ENCODE results near the gene CCDC178.
"Not testable (repeated sequence)": the region's sequence is repeated elsewhere in the genome, so short reads cannot be mapped to it uniquely, and the experiment has no call there.

The CCDC178 gene, protein sequence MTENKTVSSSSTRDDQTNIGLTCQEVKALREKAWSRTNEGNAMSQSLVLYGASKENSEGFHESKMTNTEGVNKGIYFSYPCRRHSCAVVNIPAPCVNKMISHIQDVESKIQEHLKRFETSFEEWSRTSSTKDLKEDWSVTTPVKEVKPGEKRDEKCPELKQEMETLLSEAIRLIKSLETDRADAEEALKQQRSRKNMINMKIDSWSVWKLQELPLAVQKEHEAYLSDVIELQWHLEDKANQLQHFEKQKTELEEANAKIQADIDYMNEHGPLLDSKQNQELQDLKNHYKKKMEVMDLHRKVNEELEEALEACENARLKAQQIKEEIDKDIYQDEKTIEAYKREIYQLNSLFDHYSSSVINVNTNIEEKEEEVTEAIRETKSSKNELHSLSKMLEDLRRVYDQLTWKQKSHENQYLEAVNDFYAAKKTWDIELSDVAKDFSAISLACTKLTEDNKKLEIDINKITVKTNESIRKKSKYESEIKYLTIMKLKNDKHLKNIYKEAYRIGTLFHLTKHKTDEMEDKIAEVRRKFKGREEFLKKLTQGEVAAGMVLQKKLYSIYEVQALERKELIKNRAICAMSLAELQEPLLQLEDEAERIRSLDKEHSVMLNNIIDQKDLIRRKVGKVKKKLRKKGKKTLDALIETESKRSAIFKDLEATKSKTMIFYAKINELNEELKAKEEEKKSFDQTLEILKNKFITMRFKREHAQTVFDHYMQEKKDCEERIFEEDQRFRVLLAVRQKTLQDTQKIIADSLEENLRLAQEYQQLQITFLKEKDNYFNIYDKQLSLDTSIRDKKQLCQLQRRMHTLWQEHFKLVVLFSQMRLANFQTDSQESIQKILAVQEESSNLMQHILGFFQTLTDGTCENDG

DNA sequence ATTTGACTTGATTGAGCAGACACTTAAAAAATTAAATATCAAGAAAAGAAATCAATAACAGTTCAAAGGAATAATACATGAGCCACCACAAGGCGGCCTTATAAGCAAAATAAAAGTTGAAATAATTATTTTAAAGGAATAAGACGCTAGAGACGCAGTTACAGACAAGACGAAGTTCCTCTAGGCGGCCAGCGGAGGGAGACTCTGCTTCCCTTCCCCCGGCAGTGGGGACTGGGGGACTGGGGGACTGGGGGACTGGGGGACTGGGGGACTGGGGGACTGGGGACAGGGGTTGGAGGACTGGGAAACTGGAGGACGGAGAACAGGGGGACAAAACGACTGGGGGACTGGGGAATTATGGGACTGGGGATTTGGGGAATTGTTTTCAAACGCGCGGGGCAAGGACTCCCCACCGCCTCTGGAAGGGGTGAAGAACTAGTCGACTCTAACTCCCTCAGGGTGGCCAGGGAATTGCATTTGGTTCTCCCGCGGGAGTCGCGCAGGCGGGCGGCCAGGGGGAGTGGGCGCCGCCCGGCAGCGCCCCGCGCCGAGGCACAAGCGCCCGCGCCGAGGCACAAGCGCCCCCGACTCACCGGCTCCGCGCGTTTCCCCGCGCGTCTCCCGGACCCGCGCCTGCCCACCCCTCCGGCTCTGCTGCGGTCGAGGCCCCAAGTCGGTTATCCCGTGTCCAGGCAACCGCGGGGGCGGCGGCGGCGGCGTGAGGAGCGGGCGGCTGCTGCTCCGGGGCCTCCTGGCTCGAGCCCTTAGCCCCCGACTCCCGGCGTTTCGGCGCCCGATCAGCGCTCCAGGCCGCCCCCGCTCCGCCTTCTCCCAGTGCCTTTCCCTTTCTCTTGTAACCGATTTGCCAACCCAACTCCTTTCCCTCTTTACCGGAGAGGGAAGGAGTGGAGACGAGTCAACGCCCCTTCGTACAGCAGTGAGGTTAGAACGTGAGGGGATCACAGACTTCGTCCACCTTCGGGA, at the start of gene CCDC178:
Gene CCDC178, minus strand, starts transcription at position 662 of the 984 bp plus-strand sequence. CDS start 28,633 bp downstream, outside the sequence.
- DNase-seq (ENCODE audit: low spot score), result peak; percentile 77

DNA sequence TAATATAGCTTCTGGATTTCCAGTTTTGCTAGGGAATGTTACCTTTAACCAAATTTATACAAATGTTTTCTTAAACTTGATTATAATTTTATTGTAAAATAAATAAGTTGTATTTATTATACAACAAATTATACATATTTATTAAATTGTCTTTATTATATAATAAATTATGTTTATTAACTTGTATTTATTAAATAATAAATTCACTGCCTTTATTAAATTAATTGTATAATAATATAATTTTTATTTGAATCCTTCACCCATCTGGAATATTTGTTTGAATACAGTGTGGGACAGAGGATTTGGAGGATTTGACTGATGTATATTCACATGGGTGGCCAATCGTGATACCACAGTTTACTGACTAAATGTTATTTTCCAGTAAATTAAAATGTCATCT, 43.4 kb upstream of the CCDC178 start:
- no peak for DNase-seq (ENCODE audit: low spot score)

DNA sequence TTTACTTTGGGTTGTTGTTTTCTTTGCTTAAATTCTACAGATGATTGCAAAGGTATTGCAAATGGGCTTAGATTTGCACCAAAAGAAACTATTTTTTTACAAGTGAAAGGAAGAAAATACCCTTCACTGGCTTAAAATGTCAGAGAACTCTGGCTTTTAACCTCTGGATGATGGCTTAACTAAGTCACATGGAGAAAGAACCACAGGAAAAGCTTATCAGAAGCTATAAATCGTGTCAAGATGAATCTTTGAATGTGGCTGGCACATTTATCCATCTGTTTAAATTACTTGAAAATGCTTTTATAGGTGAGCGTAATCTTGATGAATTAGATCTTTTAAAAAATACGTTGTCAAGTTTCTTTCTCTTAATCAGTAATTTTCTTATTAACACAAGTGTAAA, 32.0 kb upstream of the CCDC178 start:
- DNase-seq (ENCODE audit: low spot score), result no peak

DNA sequence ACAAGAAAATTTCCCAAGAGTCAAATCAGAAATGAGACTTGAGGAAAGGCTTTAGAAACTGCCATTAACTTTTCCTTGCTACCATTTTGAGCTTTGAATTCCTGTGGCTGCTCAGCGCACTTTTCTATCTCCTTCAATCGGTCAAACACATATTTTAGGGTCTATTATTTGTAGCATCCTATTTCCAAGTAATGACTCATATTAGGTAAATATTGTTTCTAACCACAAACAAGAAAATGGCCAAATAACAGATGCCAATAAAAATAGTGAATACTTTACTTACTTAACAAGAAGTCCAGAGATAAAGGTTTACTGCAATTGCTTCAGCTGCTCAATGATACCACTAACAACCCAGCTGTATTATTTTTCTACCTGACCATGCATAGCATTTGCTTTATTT, 29.7 kb upstream of the CCDC178 start:
- DNase-seq (ENCODE audit: low spot score), result no peak

DNA sequence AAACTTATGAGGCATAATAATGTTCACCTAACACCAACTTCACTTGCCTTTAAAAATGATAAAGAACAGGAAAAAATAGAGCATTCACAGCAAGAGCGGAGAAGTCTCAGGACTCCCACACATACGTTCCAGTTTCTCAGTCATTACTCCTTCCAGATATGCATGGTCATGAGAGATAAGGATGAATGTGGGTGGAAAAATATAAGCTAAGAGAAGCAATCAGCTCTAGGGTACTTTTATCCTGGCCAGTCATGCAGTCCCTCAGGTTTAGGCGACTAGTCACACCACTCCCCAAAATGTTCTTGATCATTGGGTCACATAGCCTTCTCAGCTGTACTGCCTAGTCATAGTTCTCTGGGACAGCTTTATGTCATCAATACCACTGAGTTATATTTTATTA, 29.2 kb upstream of the CCDC178 start:
- DNase-seq (ENCODE audit: low spot score), result no peak

DNA sequence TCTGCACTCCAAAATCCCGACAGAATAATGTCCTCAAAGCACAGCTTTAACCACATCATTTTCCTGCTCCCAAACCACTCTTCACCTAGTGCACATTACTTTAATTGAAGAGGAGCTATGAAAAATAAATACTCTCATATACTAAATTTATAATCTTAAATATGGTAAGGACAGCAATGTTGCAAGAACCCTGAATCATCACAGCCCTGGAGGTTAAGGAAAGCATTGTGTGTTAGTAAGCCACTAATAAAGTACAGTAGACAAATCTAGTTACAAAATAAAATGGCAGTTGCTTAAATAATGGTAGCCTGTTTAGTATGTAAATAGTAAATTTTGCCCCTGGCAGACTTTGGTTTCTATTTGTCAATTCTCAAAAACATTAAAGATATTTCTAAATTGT, 27.0 kb upstream of the CCDC178 start:
- DNase-seq (ENCODE audit: low spot score), result no peak

DNA sequence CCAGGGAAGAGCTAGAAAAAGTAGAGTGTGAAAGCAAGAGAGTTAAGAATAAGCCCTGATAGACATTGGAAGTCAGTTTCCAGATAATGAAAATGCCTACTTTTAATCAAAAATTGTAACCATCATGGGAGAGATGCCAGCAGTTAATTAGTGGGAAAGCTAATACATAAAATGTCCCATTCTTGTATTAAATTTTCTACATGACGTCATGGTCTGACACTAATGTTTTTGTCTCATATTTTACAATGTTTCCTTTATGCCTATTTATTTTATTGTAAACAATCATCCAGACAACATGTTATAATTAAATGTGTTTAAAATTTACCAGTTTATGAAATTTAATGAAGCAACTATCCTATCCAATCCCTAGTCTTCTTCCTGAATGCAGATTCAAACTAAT, 26.3 kb upstream of the CCDC178 start:
- DNase-seq (ENCODE audit: low spot score), result no peak

DNA sequence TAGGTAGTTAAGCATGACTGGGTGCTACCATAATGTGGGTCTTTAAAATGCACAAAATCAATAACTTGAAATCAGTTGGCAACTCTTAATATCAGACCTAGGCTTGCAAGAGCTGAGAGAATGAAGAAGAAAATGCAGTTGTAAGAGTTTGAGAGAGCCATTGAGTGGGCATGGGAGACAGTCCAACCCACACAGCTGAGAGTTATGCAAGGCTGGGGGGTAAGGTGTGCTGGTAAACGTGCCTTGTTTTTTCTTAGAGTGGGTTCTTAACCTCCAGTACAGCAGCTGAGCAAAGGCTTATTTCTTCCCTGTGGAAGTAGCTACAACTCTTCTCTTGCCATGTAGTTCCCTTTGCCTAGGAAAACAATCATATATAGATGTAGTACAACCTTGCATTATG, 20.2 kb upstream of the CCDC178 start:
- DNase-seq (ENCODE audit: low spot score), result no peak

DNA sequence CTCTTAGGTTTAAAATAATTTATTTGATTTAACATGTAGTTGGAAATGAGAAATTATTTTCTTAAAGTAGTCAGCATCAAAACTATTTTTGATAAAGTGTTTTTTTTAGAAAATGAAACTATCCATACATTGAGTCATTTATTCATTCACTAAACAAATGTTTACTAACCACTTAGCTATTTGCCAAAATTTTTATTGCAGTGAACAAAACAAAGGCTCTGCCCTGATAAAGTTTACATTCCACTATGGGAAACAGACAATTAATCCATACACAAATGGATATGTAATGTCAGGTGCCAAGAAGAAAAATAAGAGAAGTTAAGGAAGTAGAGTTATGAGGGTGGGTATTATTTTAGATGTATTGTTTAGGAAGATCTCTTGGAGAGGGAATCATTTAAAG, 19.1 kb upstream of the CCDC178 start:
- no peak for DNase-seq (ENCODE audit: low spot score)

DNA sequence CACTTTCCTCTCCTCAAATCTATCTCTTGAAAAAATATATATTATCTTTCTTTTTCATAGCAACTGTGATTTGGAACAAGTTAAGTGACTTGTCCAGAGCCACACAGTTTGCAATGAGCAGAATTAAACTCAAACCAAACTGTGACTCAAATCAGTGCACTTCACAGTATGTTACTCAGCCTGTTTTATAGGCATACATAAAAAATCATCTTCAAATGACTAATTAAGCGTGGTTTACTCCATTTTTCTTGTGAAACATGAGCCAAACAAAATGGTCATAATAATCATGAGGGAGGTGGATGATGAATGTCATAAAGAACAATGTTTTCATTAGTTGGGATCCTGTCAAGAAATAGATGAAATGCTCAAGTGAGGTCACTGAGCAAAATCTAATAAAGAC, 6.1 kb upstream of the CCDC178 start:
- no peak for DNase-seq (ENCODE audit: low spot score)

DNA sequence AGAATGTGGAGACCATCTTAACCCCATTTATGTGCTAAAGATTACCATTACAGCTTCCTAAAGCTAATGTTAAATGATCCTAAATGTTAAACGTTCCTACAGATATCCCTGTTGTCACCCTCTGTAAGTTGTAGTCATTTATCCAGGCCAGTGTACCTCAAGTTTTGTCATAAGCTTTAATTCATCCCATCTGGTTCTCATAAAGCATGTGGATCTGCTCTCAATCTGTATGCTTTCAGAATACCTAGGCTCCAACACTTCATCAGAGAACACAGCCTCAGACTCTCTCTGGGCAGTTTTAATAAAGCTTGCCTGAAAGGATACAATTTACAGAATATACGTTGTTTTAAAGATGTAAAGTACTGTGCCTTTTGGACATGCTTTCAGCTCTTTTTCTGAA, 4.2 kb upstream of the CCDC178 start:
- no peak for DNase-seq (ENCODE audit: low spot score)

DNA sequence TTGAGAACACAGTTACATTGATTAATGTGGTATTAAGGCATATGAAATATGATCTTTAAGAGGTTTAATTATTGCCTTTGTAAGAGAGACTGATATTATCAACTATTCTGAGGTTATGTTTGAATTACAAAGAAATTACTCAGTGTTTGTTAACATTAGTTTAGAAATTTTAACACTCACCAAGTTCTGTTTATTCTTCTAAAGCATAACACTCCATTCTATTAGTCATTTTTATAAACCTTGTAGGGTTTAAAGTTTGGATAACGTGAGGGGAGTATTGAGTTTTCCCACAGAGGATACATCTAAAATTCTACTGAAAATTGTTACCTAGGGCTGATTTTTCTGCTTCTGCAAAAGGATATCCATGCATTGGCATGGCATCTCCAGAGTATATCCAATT, 7.7 kb downstream of the CCDC178 start:
- DNase-seq (ENCODE audit: low spot score), result no peak

DNA sequence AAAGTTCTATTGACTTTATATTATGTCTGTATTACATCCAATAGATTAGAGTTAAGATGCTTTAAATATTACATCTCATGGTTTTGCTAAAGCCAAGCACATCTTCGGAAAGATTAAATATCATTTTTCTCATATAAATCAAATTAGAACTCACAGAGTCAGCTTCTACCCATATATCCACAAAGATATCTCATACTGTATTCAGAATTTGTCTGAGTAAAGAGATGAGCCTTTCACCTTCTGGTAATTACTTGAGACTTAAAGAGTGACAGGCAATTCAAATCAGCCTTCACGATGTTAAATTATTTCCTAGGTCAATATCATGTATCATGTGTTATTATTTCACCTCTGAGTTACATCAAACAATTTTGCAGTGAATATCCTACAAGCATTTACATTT, 13.0 kb downstream of the CCDC178 start:
- DNase-seq (ENCODE audit: low spot score), result no peak

DNA sequence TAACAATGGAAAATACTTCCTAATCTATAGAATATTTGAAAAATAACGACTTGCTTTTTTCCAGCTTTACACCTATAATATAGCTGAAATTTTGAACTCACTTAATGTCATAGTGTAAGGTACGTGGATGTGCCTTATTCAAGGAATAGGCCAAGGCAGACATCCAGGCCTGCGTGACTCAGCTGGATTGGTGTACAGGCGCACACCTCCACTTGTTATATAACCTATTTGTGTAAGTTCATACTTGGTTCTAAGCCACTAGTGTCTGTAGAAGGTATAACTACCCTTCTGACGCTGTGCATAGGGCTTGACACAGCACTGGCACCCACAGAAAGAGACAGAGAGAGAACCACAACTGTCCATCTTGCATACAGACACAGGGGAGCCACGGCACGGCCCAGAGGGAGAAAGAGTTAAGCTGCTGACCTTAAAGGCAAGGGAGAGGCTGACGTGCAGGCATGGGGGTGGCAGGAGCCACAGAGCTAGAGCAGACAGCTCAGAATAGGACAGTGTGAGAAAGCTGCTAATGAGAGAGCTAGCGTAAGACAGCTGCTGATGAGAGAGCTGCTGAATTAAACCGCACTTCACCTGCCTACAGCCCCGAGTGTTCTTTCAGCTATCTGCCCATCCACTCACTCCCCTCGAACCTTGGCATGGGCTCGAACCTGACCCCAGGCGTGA, 16.1 kb downstream of the CCDC178 start:
- DNase-seq (ENCODE audit: low spot score), result no peak

DNA sequence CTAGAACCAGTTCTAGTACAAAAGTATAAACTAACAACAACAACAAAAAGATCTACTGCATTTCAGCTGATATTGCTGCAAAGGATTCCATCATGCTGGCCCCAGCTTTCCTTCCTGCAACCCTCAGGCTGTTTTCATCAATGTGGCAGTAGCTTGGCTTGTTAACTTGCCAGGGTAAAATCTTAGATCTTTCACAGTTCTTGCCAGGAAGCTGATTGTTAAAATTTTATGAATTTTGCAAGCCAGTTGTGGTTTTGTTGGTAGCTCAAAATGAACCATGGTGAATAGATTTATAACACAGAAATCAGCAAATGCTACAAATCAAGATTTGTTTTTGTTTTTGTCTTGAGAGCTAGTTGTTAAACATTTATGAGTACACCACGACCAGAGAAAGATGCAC, 19.3 kb downstream of the CCDC178 start:
- no peak for DNase-seq (ENCODE audit: low spot score)

DNA sequence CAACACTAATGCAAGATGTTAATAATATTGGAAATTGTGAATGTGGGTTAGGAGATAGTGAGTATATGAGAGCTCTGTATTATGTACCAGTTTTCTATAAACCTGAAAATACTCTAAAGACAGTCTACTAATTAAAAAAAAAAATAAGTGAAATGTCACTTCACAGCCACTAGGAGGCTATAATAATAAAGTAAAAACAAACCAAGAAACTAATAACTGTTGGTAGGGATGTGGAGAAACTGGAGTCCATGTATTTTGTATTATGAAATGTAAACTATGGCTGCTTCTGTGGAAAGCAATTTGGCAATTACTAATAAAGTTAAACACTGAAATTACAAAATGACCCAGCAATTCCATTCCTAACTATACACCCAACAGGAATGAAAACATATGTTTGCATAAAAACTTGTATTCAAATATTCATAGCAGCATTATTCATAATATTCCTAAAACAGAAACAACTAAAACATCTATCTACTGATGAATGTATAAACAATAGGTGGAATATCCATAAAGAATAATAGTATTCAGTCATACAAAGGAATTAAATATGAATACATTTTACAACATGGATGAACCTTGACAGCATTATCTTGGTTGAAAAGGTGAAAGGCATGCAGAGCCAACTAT, 36.2 kb downstream of the CCDC178 start:
- DNase-seq (ENCODE audit: low spot score), result no peak

DNA sequence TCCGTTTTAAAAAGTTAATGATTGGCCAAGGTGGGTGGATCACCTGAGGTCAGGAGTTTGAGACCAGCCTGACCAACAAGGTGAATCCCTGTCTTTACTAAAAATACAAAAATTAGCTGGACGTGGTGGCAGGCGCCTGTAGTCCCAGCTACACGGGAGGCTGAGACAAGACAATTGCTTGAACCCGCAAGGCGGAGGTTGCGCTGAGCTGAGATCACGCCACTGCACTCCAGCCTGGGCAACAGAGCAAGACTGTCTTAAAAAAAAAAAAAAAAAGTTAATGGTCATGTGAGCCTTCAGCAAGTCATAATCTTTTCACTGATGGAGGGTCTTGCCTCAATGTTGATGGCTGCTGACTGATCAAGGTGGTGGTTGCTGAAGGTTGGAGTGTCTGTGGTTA, 41.6 kb downstream of the CCDC178 start:
- not testable (repeated sequence) for DNase-seq (ENCODE audit: low spot score)

DNA sequence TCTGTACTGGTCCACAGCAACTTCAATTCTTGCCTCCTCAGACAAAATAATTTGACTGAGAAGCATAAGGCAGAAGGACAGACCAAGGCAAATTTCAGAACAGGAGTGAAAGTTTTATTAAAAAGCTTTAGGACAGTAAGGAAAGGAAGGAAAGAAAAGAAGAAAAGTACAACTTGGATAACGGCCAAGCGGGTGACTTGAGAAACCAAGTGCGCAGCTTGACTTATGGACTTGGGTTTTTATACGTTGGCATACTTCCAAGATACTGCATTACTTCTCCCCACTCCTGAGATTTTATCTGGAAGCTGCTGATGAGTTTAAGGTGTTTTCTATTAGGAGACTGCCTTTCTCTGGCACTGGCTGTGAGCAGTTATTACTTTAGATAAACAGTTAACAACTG, 64.7 kb downstream of the CCDC178 start:
- no peak for DNase-seq (ENCODE audit: low spot score)

DNA sequence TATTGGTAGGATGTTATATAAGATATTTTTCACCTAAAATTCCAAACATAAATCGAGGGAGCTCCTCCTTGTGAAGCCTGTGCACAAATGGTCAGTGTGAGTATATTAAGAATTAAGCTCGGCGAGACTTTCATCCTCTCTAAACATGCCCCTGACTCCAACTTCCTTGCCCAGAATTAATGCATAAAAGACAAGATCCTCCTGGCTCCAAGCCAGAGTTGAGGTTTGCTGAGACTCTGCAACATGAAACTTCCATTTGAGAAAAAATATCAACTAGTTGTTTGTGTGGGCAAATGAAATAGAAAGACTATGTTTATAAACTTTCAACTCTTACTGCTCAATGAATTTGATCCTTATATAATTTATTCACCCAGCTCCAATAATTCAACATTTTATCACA, 68.1 kb downstream of the CCDC178 start:
- no peak for DNase-seq (ENCODE audit: low spot score)

DNA sequence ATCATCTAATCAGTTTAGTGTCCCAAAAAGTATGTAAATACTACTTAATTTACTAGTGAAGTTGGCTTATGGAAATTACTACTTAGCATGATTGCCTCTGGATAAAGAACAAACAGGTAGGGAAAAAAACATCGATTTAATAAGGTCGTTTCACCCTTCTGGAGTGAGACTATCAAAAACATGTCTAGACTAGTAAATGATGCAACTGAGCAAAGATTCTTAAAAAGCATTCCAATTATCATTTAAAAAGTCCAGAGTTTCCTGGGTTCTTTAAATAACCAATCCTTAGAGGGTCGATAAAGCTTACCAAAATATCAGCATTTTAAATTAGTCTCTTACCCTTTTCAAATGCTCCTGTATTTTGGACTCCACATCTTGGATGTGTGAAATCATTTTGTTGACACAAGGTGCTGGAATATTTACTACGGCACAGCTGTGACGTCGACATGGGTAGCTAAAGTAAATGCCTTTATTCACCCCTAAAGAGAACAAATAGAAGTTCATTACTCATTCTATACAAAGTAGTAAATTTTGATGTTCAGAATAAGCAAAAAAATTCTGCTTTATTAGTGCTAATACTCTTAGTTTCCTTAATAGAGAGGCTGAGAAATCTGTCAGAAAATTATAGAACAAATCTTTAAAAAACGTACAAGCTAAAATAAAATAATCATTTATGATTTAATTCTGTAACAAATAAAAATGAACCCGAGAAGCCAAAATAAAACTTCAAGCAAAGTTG, 70.6 kb downstream of the CCDC178 start:
- DNase-seq (ENCODE audit: low spot score), result no peak

All from D341Med (cell line).